Activated CD8-positive, alpha-beta memory T cell treated with anti-CD3 and anti-CD28 coated beads for 36 hours (primary cell): ENCODE data around the gene ARHGEF17. TPM values are rescaled to one million over a fixed set of nuclear protein-coding genes. Genes with fewer than 3 reads are reported as not detected.

ENCODE experiments used
- CTCF ChIA-PET: fragments of 350-600 bp; sonication (Branson Sonifier 250); formaldehyde crosslinking; loops from one replicate; lab custom pipeline; 2021; ENCODE audit warnings: antibody characterized with exemption; lab: Charles Lee
- POLR2A ChIA-PET: fragments of 350-600 bp; sonication (Branson Sonifier 250); formaldehyde crosslinking; loops from one replicate; lab custom pipeline; 2021; ENCODE audit warnings: antibody characterized with exemption; lab: Charles Lee
- total RNA-seq, 2 experiments: library from RNA; stranded (reverse); gene quantifications; one replicate each; pipeline ENCODE4 v1.2.3, GENCODE V29; 2021

The ARHGEF17 gene
- total RNA-seq, 2 experiments from 2014 or later = 0.02 TPM; not detected in 1

DNA sequence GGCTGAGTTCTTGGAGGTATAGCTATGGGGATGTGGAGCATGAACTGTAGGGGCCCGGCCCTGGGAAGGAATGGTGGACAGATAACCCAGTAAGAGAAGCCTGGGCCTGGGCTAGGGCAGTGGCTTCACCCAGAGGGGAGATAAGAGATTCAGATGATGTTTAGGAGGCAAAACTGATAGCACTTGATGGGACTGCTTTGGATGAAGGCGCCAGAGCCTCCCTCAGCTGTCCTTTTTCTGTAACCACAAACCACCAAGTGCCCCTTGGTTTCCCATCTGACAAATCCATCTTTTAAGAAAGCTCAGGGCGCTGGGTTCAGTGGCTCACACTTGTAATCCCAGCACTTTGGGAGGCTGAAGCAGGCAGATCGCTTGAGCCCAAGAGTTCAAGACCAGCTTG lies 91.6 kb downstream of the ARHGEF17 start:
- ChIA-PET POLR2A (interaction anchor here (0.5 to 1.1 kb wide), 2 partner anchors 10 to 1093 kb away, joined by 3 to 10 read pairs; no protein-coding TSS in a partner anchor), CTCF (interaction anchor here (1.2 kb wide), 1 partner anchor 47 kb away, joined by 4 read pairs; no protein-coding TSS in a partner anchor)

DNA sequence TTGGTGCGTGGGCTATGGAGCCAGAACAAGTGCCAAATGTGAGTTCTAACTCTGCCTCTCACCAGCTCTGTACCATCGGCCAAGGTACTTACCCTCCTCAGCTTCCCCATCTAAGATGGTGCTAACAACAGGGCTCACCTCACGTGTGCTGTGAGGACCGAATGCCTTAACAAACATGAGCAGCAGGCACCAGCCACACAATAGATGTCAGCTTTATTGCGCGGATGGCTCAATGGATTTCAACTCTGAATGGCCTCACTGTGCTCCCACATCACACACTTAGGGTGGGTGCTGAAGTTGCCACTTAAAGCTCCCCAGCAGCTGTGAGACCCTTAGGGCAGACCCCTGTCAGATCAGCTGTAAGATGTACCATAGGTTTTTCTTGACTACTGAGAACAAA lies 92.2 kb downstream of the ARHGEF17 start:
- CTCF ChIA-PET = interaction anchor here (1.0 to 1.2 kb wide), 2 partner anchors 48 to 65 kb away, joined by 3 to 4 read pairs; no protein-coding TSS in a partner anchor

DNA sequence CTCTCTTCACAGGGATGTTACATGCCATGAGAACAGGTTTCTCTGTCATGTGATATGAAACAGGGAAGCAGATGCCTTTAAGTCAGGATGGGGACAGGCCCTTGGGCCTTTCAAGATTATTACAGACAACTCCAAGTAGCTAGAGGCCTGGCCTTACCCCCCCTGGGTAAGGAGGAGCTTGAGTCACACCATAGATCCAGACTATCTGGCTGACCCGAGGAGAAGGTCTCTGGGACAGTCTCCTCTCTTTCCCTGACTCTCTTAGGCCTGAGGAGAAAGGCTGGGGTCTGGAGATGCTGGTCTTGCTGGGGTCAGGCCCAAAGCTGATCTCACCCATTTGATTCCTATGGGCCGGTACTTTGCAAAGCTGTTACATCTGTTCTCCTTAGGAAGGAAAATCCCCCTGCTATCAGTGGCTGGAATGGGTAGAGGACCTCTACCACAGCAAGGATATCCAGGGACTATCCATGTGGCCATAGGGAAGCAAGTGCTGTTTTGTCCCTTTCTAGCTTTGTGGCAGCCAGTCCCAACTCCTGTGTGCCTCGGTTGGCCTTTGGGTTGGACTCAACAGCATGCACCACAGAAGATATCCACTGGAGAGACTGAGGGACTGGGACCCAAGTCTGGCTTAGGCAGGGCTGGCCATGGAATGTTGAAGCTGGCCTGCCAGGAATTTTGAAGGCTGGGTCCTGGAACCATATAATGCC lies 93.3 kb downstream of the ARHGEF17 start:
- ChIA-PET POLR2A (interaction anchor here (0.6 kb wide), 1 partner anchor 1344 kb away, joined by 8 read pairs; no protein-coding TSS in a partner anchor), CTCF (interaction anchor here (0.6 to 1.8 kb wide), 3 partner anchors 8 to 144 kb away, joined by 4 read pairs; no protein-coding TSS in a partner anchor)

More for the DNA sequence above, 92.2 kb downstream of the ARHGEF17 start:
- POLR2A ChIA-PET = interaction anchor here (0.6 to 1.1 kb wide), 2 partner anchors 10 to 1341 kb away, joined by 3 to 5 read pairs; no protein-coding TSS in a partner anchor

DNA sequence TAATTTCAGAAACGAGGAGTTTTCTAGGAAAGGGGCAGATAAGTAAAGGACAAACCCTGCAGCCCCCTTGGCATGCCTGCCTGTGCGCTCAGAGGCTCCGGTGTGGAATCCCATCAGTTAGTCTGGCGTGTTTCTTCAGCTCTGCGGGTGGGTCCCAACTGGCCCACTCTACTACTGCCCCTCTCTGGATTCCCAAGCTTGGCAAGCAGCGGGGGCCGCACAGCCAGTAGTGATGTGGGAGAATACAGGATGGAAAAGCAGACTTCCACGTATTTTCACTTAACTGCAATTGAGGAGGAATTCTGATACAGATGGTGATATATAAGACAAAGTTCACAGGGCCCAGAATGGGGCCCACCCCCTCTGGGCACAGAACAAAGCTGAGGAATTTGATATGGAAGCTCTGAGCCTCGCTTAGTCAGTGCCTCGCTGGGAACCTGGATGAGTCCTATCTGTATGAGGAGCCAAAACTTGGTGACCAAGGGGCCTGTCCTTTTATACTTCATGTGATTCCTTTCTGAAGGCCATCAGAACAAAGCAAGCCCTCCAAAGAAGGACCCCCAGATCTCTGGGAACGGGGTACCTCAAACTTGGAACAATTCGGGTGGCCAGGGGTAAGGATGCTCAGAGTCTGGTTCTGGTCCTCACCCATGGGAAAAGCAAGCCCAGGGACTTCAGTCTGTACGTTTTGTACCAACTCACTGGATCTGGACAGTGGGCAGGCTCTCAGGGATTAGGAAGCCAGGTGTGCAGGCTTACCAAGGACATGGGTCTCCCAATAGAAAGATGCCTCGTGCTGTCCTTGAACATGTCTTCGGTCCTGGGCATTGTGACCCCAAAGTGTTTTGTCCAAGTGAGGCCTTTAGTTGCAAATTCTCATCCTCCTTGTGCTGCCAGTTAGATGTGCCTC lies 94.1 kb downstream of the ARHGEF17 start:
- ChIA-PET POLR2A (interaction anchor here (0.6 kb wide), 1 partner anchor 1343 kb away, joined by 8 read pairs; no protein-coding TSS in a partner anchor), CTCF (interaction anchor here (1.0 to 1.8 kb wide), 2 partner anchors 9 to 51 kb away, joined by 4 read pairs; no protein-coding TSS in a partner anchor)

DNA sequence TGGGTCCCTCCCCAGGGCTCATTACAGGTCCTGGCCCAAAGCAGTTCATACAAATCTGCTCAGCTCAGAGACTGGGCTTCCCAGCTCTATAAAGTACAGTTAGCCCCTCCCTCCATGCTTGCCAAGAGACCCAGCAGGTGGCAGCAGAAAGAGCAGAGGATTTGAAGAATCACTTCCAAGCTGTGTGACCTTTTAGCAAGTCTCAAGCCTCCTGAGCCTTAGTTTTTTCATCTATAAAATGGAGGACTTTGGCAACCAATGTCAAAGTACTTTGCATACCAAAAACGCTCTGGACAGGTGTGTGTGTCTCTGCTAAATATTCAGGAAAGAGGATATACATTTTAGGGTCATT lies 94.7 kb downstream of the ARHGEF17 start:
- ChIA-PET POLR2A (interaction anchor here (0.6 kb wide), 1 partner anchor 568 kb away, joined by 4 read pairs; no protein-coding TSS in a partner anchor), CTCF (interaction anchor here (1.8 kb wide), 1 partner anchor 9 kb away, joined by 4 read pairs; no protein-coding TSS in a partner anchor)

DNA sequence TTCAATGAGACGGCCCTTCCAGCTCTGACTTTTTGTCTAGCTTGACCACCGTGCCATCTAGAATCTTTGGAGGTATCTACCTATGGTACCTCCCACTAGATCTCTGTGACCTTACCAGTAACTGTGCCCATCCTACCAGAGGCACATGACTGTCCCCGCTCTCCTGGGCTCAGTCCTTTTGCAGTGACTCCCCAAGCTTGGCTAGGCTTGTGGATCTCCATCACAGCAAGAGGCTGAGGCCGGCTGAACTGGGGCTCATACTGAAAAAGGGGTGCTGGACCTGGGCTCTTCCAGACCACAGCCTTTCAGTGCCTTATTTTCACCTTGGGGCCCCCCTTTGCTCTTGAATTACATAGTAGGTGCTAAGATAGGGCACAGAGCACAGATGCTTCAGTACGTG lies 95.5 kb downstream of the ARHGEF17 start:
- CTCF ChIA-PET = no interaction called here
- POLR2A ChIA-PET = no interaction called here

DNA sequence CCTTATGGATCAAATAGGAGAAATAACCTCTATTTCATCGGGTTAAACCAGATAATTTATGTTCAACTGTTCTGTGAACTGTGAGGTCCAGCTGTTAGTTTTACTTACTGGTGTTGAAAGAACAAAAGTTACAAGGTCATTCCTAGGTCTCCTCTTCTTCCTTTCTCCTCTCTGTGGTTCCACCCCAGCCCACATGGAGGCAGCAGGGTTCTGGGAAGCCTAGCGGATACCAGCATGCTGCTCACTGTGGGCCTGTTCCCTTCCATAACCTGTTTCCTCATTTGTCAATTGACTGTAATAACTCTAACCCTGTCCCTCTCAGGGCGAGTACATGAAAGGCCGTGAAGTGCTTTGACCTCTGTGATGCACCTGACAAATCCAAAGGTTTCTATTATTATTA lies 96.0 kb downstream of the ARHGEF17 start:
- CTCF ChIA-PET = interaction anchor here (1.0 kb wide), 1 partner anchor 53 kb away, joined by 3 read pairs; no protein-coding TSS in a partner anchor

DNA sequence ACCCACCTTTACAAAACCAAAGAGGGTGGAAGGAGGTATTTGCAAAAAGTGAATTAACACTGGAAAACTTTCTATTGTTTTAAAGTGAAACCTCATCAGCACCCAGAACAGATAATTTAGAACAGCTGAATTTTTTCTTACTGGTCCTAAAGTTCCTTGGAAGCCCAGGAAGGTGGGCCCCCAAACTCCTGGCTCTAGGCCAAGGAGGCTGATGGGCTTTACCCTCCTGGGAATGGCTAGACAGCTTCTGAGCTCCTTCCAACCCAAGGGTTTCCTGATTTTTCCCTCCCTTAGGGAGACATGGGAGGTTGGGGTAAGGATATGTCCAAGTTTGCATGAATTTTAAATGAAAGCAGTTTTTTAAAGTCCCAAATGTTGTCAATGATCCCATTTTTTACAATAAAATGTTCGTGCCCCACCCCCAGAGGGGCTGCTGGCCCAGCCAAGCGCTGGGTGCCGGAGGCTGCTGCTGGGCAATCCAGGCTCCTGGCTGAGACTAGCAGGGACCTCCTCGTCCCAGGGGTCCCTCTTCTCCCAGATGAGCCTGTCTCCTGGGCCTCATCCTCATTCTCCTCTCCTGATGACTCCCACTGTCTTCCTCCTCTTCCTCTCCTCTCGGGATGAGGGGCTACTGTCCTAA lies 96.5 kb downstream of the ARHGEF17 start:
- ChIA-PET CTCF (interaction anchor here (1.0 kb wide), 1 partner anchor 53 kb away, joined by 3 read pairs; no protein-coding TSS in a partner anchor), POLR2A (no interaction called here)

More for the DNA sequence above, 96.0 kb downstream of the ARHGEF17 start:
- POLR2A ChIA-PET = no interaction called here

DNA sequence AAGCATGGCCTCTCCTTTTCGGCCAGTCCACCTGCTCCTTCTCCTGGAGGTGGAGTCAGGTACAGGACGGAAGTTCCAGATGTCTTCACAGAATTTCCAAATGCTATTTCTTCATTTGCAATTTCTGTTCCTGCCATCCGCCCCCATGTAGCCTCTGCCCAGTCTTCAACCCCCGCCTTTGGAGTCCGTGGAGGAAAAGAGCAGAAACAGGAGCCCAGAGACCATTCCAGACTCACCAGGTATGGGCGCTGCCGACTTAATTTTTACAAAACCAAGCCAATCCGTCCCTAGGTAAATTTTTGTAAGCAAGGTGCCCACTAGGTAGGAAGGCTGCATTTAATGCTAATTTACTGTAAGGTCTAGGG lies 97.1 kb downstream of the ARHGEF17 start:
- POLR2A ChIA-PET = no interaction called here
- CTCF ChIA-PET = interaction anchor here (1.0 kb wide), 1 partner anchor 54 kb away, joined by 3 read pairs; no protein-coding TSS in a partner anchor

DNA sequence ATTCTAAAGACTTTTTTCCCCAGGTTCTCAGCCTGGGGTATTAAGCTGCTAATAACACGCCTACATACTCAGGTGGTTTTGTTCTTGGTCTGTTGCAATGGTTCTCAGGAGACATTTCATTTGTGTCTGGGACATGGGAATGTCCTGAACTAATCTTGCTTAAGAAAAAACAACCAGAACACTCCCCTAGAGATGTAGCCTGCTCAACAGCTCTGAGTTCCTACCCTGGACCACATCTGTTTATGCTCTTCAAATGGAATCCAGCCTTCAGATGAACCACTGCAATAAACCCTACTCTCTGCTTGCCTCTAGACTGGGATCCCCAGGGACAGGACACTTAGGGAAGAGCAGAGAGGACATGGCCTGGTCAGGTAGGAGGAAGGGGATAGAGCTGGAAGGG lies 98.1 kb downstream of the ARHGEF17 start:
- ChIA-PET POLR2A (no interaction called here), CTCF (interaction anchor here (1.1 to 2.0 kb wide), 2 partner anchors 114 to 255 kb away, joined by 3 to 9 read pairs; no protein-coding TSS in a partner anchor)

DNA sequence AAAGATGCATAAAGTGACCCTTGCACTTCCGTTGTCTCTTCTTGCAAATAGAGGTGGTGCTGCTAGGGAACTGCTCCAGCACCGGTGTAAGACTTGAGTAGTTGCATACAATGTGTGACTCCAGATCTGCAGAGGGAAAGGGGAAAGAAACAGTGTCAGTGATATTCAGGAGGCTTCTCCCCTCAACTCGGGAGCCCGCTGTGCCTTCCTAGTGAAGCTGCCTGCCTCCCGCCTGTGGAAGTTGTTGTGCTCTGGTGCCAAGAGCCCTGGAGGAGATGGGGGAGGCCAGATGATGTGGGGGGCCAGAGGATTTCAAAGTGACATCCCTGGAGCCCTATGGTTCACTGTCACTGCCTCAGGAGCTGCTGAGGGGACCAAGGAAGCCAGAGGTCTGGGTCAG lies 98.5 kb downstream of the ARHGEF17 start:
- ChIA-PET CTCF (interaction anchor here (1.1 to 2.0 kb wide), 4 partner anchors 17 to 254 kb away, joined by 3 to 9 read pairs (median 3); no protein-coding TSS in a partner anchor), POLR2A (interaction anchor here (0.5 kb wide), 1 partner anchor 518 kb away, joined by 8 read pairs; no protein-coding TSS in a partner anchor)

DNA sequence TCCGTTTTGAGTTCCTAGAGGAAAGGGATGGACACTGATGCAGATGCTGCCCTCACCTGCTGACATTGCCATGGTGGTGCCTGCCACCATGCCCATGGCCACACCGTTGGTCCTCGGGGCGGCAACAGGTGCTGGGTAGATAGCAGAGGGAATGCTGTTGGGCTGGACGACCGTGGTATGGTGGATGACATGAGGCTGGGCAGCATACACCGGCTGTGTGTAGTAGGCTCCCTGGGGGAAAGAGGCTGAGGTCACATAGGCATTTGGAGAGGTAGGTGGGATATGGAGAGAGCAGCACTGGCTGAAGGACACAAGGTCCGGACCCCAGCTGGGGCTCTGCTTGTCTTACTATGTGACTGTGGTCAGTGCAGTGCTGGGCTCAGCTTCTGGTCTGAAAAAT lies 101.4 kb downstream of the ARHGEF17 start:
- ChIA-PET CTCF (no interaction called here), POLR2A (interaction anchor here (1.7 kb wide), 1 partner anchor 10 kb away, joined by 3 read pairs; no protein-coding TSS in a partner anchor)

DNA sequence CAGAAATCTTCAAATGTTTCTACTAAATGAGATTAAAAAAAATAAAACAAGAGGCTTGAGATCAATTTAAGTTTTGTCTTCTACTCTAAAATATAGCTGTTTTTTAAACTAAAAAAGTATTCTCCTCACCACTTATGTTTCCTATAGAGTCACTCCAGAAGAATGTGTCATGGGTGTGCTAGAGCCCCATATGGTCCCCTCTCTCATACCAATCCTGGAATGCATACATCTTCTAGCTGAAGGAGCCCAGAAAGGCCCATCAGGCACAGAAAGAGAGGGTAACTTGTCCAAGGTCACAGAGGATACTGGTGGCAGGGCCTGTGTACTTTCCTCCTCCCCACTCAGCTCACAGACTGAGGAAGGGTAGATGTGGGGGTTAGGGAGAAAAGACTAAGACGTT lies 102.6 kb downstream of the ARHGEF17 start:
- CTCF ChIA-PET = interaction anchor here (1.1 kb wide), 1 partner anchor 40 kb away, joined by 3 read pairs; no protein-coding TSS in a partner anchor
- POLR2A ChIA-PET = interaction anchor here (1.7 kb wide), 1 partner anchor 11 kb away, joined by 3 read pairs; no protein-coding TSS in a partner anchor

DNA sequence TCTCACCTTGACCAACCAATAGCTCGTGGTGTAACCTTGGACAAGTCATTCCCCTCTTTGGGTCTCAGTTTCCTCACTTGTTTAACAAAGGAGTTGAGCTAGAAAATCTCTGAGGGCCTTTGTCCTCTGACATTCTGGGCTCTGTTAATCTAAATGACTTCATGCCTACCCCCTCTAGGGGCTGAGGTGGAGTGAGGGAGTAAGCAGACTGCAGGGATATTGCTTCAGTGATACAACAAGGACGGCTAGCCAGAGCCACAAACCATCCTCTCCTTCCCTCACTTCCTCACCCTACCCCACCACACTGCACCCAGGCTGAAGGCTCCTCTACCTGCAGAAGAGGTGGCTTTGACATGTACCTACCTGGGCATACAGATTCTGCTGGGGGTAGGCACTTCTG lies 103.0 kb downstream of the ARHGEF17 start:
- CTCF ChIA-PET = no interaction called here
- POLR2A ChIA-PET = interaction anchor here (1.7 kb wide), 1 partner anchor 11 kb away, joined by 3 read pairs; no protein-coding TSS in a partner anchor

DNA sequence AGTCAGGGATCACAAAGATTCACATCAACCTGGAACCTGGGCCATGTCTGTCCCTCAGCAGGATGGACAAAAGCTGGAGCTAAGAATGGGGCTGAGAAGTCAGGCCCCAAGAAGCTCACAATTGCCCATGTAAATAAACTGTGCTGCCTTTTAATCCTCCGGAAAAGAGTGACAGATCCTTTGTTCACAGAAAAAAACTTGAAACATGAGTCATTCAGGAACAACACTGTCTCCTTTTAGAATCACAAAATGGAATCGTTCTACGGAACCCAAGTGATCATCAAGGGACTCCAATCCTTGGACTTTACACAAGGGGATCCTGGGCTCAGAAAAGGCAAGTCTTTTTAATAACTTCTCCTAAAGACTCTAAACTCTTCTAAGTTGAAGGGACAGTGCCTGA lies 104.2 kb downstream of the ARHGEF17 start:
- CTCF ChIA-PET = interaction anchor here (0.5 to 0.6 kb wide), 2 partner anchors 271 to 500 kb away, joined by 3 read pairs; no protein-coding TSS in a partner anchor
- POLR2A ChIA-PET = no interaction called here

DNA sequence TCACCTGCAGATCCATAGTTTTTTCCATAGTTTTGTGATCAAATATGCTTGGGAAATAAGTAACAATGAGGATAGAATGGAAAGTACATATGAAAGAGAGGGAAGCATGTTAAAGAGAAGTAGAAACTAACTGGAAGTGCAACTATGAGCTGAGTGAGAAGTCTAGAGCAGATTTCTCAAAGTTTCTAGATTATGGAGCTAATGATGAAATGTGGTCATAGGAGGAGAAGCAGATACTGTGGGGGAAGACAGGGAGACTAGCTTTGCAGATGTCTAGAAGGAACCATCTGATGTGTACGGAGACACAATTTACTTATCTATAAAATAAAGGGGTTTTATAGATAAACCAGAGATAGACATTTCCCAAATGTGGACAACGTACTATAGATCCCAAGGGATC lies 105.2 kb downstream of the ARHGEF17 start:
- ChIA-PET CTCF (no interaction called here), POLR2A (no interaction called here)

DNA sequence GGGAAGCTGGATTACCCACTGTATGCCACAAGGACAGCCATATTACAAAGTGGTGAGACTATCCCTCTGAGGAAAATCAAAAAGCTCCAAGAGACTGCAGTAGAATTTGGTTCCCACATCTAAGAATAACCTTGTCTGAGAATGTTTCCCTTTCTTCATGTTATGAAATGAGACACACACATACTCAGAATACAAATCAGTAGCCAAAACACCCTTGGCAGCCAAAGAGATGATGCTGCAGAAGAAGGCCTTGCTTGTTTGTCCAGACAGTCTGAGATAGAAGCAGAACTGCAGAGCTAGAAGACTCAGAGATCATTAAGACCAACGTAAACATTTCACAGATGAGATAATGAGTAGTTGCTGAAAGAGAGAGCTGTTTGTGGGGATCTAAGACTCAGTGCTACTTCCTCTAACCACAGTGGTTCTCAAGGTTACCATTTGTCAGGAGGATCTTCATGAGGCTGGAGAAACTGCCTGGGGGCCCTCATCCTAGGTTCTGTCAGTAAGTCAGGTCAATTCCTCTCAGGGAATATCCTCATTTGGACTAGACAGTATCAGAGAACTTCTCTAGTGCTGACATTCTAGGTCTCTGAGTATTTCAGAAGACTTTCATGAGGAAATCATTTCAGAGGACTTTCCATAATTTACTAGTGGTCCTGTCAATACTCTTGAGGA lies 107.0 kb downstream of the ARHGEF17 start:
- POLR2A ChIA-PET = no interaction called here

More for the DNA sequence above, 107.0 kb downstream of the ARHGEF17 start:
- CTCF ChIA-PET = interaction anchor here (1.2 to 1.5 kb wide), 3 partner anchors 14 to 64 kb away, joined by 3 to 6 read pairs (median 4); no protein-coding TSS in a partner anchor
